T47D (cell line): ENCODE measurements around the gene SUPT5H.

Experiments used
- DNase-seq, 2 experiments: peaks; one replicate each; pipeline versions ENCODE4 v3.0.0 to v3.0.0-alpha.2; 2011 to 2012; ENCODE audit warnings: low read depth in 1 of 2, low spot score in 1 of 2
- JUND ChIP-seq: IDR thresholded peaks from 2 replicates; pipeline ENCODE4 v1.6.1; 2012; ENCODE audit warnings: low read depth
- in situ Hi-C: cut with HindIII; loops from 2 replicates; pipeline ENCODE4 v1.10.0; 2016; ENCODE audit warnings: low sequenced_read_pairs, low pct_unique_long_range_greater_than_20kb

Gene SUPT5H

DNA sequence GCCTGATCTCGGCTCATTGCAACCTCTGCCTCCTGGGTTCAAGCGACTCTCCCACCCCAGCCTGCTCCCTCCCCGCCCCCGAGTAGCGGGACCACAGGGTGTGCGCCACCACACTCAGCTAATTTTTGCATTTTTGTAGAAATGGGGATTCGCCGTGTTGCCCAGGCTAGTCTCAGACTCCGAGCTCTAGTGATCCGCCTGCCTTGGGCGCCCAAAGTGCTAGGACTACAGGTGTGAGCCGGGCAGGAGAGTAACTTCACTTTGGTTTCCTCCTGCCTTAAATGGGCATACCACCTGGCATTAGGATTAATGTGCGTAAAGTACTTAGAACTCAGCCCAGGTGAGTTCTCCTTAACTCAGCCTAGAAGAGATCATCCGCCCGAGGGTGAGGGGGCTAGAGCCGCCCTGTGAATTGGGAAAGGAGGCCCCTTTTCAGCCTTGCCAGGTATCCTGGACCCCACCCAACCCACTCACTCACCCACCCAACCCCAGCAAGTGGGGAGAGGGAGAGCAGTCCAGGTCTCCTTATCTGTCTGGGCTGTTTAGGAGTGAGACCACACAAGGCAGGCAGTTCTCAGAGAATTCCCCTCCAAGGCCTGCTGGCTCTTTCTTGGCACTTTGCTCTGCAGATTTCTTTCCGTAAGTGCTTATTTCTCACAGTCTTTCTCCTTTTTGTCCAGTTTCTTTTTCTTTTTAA lies 40.0 kb upstream of the SUPT5H start:
- in situ Hi-C loops: no loop called here
- DNase-seq: no peak
- no peak for TF ChIP-seq JUND

GRCh38 chr19:39405958-39406655 lies 39.3 kb upstream of the SUPT5H start:
- DNase-seq: peak in 1 of 2 experiments; percentile 39
- no peak for TF ChIP-seq JUND
- in situ Hi-C loops: no loop called here

DNA sequence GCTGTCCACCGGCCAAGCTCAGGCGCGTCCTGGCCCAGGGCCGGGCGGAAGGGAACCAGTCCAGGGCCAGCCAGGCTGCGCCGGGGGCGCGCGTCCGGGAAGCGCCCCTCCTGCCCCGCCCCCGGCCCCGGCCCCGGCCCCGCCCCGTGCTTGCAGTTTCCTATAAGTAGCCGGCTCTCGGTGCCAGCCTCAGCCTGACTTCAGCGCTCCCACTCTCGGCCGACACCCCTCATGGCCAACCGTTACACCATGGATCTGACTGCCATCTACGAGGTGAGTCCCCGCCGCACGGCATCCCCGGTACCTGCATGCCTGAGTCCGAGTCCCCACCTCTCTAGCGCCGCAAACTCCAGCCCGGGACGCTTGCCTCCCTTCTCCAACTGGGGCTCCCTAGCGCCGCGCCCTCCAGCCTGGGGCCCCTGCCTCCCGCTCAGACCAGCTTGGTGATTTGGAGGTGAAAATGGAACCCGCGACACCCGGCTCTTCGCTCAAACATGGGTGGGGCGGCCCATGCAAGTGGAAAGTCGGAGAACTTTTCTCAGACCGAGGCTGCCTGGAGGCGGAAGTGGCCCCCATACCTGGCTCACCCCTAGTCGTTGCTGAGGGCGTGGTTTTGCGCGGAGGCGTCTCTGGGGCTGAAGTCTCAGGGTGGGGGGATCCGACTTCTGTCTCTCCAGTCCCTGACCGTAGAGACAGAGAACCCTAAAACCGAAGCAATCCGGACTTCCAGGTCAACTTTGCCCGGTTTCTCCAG lies 38.5 kb upstream of the SUPT5H start, which contains the start of gene ZFP36:
TSS of gene ZFP36 (plus strand) at position 192 of the 754 bp plus-strand sequence. CDS start at position 250, 58 bp downstream.
- no peak for TF ChIP-seq JUND
- peak; percentile 64 to 86 for DNase-seq
- in situ Hi-C loops: no loop called here

GRCh38 chr19:39407410-39407659 lies 38.0 kb upstream of the SUPT5H start:
- TF ChIP-seq JUND: no peak
- DNase-seq: no peak
- in situ Hi-C loops: no loop called here

- in situ Hi-C loops: no loop called here
- TF ChIP-seq JUND: no peak
- DNase-seq: peak in 1 of 2 experiments; percentile 79
Measured at GRCh38 chr19:39407660-39408391, 37.6 kb upstream of the SUPT5H start.

DNA sequence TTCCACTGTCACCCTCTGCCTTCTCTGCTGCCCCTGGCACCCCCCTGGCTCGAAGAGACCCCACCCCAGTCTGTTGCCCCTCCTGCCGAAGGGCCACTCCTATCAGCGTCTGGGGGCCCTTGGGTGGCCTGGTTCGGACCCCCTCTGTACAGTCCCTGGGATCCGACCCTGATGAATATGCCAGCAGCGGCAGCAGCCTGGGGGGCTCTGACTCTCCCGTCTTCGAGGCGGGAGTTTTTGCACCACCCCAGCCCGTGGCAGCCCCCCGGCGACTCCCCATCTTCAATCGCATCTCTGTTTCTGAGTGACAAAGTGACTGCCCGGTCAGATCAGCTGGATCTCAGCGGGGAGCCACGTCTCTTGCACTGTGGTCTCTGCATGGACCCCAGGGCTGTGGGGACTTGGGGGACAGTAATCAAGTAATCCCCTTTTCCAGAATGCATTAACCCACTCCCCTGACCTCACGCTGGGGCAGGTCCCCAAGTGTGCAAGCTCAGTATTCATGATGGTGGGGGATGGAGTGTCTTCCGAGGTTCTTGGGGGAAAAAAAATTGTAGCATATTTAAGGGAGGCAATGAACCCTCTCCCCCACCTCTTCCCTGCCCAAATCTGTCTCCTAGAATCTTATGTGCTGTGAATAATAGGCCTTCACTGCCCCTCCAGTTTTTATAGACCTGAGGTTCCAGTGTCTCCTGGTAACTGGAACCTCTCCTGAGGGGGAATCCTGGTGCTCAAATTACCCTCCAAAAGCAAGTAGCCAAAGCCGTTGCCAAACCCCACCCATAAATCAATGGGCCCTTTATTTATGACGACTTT lies 36.8 kb upstream of the SUPT5H start:
- no peak for TF ChIP-seq JUND
- DNase-seq: peak in 1 of 2 experiments; percentile 56
- in situ Hi-C loops: no loop called here

DNA sequence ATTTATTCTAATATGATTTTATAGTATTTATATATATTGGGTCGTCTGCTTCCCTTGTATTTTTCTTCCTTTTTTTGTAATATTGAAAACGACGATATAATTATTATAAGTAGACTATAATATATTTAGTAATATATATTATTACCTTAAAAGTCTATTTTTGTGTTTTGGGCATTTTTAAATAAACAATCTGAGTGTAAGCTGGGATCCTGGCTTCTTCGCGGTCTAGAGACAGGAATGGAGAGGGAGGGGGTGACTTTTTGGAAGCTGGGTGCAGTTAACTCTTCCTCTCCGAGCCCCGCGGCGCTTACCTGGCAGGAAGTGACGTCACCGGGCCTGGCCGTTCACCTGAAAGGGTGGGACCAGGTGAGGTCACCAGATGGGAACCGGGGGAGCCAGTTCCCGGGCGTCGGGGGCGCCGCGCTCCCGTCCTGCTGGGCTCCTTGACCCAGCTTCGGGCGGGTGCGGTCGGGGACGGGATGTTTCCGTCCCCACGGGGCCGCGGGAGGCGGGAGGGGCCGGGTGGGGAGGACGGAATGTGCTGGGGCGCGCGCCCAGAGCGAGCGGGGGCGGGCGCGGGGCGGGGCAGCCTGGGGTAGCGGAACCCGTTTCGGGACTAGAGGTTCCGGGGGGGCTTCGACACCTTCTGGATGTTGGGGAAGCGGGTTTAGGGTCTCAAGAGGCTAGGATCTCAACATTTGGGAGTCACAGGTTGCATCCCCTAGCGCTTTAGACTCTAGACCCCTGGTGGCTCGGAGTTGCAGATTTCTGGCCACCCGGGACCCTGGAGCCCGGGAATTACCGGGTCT lies 36.0 kb upstream of the SUPT5H start:
- in situ Hi-C loops: no loop called here
- peak; percentile 75; the same call in 1 of the 2 replicates for TF ChIP-seq JUND
- peak; percentile 80 to 96 for DNase-seq

- DNase-seq: peak in 1 of 2 experiments; percentile 59
- TF ChIP-seq JUND: no peak
- in situ Hi-C loops: no loop called here
Measured at GRCh38 chr19:39410017-39410830, 35.2 kb upstream of the SUPT5H start.

DNA sequence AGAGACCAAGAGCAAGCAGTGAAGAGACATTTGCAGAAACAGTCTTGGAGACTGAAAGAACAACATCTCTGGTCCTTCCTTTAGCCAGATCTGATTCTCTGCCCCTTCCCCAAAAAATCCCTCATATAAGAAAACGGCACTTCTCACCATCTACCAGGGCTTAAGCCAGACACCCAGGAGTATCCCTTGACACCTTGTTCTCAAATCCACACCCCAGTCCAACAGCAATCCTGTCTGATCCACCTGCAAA lies 34.6 kb upstream of the SUPT5H start:
- DNase-seq: no peak
- TF ChIP-seq JUND: no peak
- in situ Hi-C loops: no loop called here

GRCh38 chr19:39411081-39411831 lies 34.1 kb upstream of the SUPT5H start:
- in situ Hi-C loops: no loop called here
- TF ChIP-seq JUND: no peak
- DNase-seq: peak in 1 of 2 experiments; percentile 26
